RWPE2 (cell line): ENCODE results near the gene ATP2A1.
"Not testable (repeated sequence)": the region's sequence is repeated elsewhere in the genome, so short reads cannot be mapped to it uniquely, and the experiment has no call there.

Experiments used
- ATAC-seq: fragments of 200-7000 bp; cut with Tn5 transposase; 3 replicates; pipeline ENCODE4 v1.9.1; 2021; ENCODE audit warnings: low read depth
- DNase-seq: peaks from one replicate; pipeline ENCODE4 v3.0.0-alpha.2; 2020; ENCODE audit warnings: low spot score
- H3K27ac ChIP-seq: fragments of 450-650 bp; 2 replicates; pipeline ENCODE4 v1.5.1; 2017; ENCODE audit warnings: mild to moderate bottlenecking; ENCODE audit not compliant: poor library complexity, severe bottlenecking
- H3K27me3 ChIP-seq: fragments of 250-450 bp; sonication (Bioruptor Pico); 2 replicates; pipeline ENCODE4 v1.5.1; 2021; ENCODE audit warnings: mild to moderate bottlenecking, moderate library complexity; ENCODE audit not compliant: insufficient read depth, poor library complexity, severe bottlenecking
- H3K36me3 ChIP-seq: fragments of 250-450 bp; sonication (Bioruptor Pico); 2 replicates; pipeline ENCODE4 v1.5.1; 2020; ENCODE audit warnings: low read depth, mild to moderate bottlenecking, moderate library complexity
- H3K4me1 ChIP-seq: fragments of 250-450 bp; sonication (Bioruptor Pico); 2 replicates; pipeline ENCODE4 v1.5.1; 2021; ENCODE audit warnings: mild to moderate bottlenecking, moderate library complexity; ENCODE audit not compliant: insufficient read depth, poor library complexity, severe bottlenecking
- H3K4me3 ChIP-seq: fragments of 250-450 bp; sonication (Bioruptor Pico); 2 replicates; pipeline ENCODE4 v1.5.1; 2021; ENCODE audit warnings: mild to moderate bottlenecking, moderate library complexity; ENCODE audit not compliant: severe bottlenecking
- H3K9me3 ChIP-seq: fragments of 250-450 bp; sonication (Bioruptor Pico); 2 replicates; pipeline ENCODE4 v1.5.1; 2021; ENCODE audit warnings: mild to moderate bottlenecking, moderate library complexity; ENCODE audit not compliant: severe bottlenecking
- CTCF ChIP-seq: fragments of 450-650 bp; IDR thresholded peaks from one replicate; pipeline ENCODE4 v1.5.1; 2017; ENCODE audit warnings: mild to moderate bottlenecking, moderate library complexity; ENCODE audit not compliant: poor library complexity, severe bottlenecking

The ATP2A1 gene

DNA sequence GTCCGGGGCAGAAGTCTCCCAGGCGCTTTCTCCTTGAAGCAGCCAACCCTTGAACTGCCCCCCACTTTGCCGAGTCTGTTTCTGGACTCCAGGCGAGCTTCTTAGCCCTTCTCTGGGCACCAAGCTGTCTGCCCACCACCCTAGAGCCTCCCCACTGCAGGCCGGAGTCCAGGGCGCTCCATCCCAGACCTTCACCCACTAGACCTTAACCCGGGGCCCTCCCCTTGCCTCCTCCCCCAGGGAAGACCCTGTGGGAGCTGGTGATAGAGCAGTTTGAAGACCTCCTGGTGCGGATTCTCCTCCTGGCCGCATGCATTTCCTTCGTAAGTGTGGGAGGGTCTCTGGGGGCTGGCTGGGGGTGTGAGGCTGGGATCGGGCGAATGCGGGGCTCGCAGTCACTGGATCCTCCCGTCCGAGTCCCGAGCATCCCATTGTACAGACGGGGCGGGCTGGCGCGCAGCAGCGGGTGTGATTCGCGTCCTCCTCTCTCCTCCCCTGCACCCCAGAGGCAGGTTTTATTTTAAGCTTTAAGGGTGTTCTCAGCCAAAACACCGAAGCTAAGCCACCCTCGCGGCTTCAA is 1.1 kb downstream of the ATP2A1 start:
- TF ChIP-seq CTCF = no peak
- Histone ChIP-seq H3K27me3 (no peaks in the 10 kb centered on the region), H3K36me3 (no peaks in the 10 kb centered on the region; the same call in 1 of the 2 replicates), H3K9me3 (no peaks in the 10 kb centered on the region), H3K4me3 (peak overlapping the region; percentile 63), H3K27ac (no peak overlapping the region), H3K4me1 (peaks cover 4% of the 10 kb centered on the region)
- DNase-seq (no peak), ATAC-seq (peak; percentile 47)

DNA sequence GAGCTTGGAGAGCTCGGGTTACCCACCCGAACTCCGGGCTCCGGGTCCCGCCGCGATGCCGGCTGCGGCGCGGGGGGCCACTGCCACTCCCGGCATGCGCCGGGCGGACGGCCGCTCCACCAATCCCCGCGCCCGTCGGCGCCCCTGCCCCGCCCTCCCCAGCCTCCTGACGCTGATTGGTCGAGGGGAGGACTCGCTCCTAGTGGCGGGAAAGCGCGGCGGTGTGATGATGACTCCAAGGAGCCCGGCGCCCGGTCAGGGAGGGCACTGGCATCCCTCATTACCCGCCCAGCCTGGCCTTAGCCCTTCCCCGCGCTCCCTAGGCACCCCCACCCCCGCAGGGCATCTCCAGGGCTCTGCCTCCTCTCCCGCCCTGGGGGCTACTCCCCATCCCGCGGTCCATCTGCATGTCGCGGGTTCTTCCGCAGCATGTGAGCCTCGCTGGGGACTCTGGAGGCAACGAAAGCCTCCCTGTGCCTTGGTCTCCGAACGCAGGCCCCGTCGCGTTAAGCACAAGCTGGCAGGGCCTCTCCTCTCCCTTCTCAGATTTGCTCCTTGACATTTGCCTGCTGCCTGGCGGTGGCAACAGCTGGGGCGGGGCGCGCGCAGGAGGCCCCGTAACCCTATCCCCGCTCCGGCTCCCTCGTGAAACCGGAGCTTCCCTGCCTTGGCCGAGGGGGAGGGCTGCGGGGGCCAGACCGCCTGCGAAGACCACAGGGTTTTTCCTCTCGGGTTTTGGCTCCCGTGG is 1.7 kb downstream of the ATP2A1 start:
- TF ChIP-seq CTCF = no peak
- peak overlapping the region; percentile 3 for H3K27ac ChIP-seq
- peak overlapping the region; percentile 63 for H3K4me3 ChIP-seq
- no peaks in the 10 kb centered on the region for H3K36me3 ChIP-seq
- peak; percentile 90 for ATAC-seq
- DNase-seq = peak; percentile 92
- H3K27me3 ChIP-seq = no peaks in the 10 kb centered on the region
- no peaks in the 10 kb centered on the region for H3K9me3 ChIP-seq
- H3K4me1 ChIP-seq = peaks cover 4% of the 10 kb centered on the region

GRCh38 chr16:28880589-28880915 is 2.3 kb downstream of the ATP2A1 start:
- TF ChIP-seq CTCF = no peak
- H3K27ac ChIP-seq = peak overlapping the region; percentile 3
- ATAC-seq (peak; percentile 2; the same call in 2 of the 3 replicates), DNase-seq (no peak)
- H3K4me3 ChIP-seq = no peak overlapping the region
- no peaks in the 10 kb centered on the region for H3K9me3 ChIP-seq
- peaks cover 4% of the 10 kb centered on the region for H3K4me1 ChIP-seq
- H3K36me3 ChIP-seq = no peaks in the 10 kb centered on the region
- no peaks in the 10 kb centered on the region for H3K27me3 ChIP-seq

DNA sequence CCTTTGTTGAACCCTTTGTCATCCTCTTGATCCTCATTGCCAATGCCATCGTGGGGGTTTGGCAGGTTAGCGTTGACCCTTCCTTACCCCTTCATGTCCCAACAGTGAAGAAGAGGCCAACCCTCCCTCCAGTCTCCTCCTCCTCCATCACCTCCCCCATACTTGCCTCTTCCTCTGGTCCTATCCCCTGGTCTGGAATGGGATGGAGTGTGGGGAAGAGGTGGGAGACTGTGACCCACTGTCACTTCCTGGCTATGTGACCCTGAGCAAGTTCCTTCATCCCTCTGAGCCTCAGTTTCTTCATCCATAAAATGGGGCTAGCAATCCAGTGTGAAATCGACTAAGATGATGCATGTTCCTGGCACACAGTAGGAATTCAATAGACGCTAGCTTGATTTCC is 2.7 kb downstream of the ATP2A1 start:
- no peaks in the 10 kb centered on the region for H3K9me3 ChIP-seq
- no peaks in the 10 kb centered on the region for H3K36me3 ChIP-seq
- DNase-seq (no peak), ATAC-seq (no peak)
- TF ChIP-seq CTCF = no peak
- no peaks in the 10 kb centered on the region for H3K27me3 ChIP-seq
- H3K4me1 ChIP-seq = peaks cover 4% of the 10 kb centered on the region
- H3K4me3 ChIP-seq = no peak overlapping the region
- no peak overlapping the region for H3K27ac ChIP-seq

GRCh38 chr16:28881565-28881964 is 3.3 kb downstream of the ATP2A1 start:
- not testable (repeated sequence) for H3K27me3 ChIP-seq, DNase-seq, H3K27ac ChIP-seq, ATAC-seq, H3K4me3 ChIP-seq, H3K9me3 ChIP-seq, H3K4me1 ChIP-seq, H3K36me3 ChIP-seq
